ENCODE results near the gene SNX18. TPM values are rescaled to one million over a fixed set of nuclear protein-coding genes. Genes with fewer than 3 reads are reported as not detected.

The SNX18 gene
- total RNA-seq, 2 experiments from 2014 or later, result 6.3 to 14.6 TPM

- Histone ChIP-seq H3K9me2 (ENCODE audit: insufficient read depth, low read length) (no peaks in the 10 kb centered on the region), H3K36me3 (ENCODE audit: insufficient read depth, low read length) (no peaks in the 10 kb centered on the region), H4K20me1 (ENCODE audit: insufficient read depth, low read length) (no peaks in the 10 kb centered on the region), H3K27ac (ENCODE audit: low read depth, low read length, poor library complexity, severe bottlenecking) (no peak overlapping the region), H3K4me3 (ENCODE audit: low read depth, low read length, poor library complexity, severe bottlenecking) (no peak overlapping the region), H3K79me2 (ENCODE audit: insufficient read depth, low read depth, low read length) (no peaks in the 10 kb centered on the region), H2AFZ (ENCODE audit: low read length) (no peak overlapping the region), H3K9me3 (ENCODE audit: low read length) (no peaks in the 10 kb centered on the region), H3K4me2 (ENCODE audit: low read length) (no peak overlapping the region), H3K4me1 (ENCODE audit: insufficient read depth, low read length, poor library complexity, severe bottlenecking) (no peaks in the 10 kb centered on the region)
- intact Hi-C loops (cut with micrococcal nuclease; ENCODE audit: unreplicated experiment), result no loop called here
- no peak for TF ChIP-seq EZH2phosphoT487 (IDR thresholded peaks at IDR 0.05; ENCODE audit: borderline replicate concordance, low read depth, low read length)
- TF ChIP-seq CTCF (conservative IDR thresholded peaks at IDR 0.05; ENCODE audit: low read length), result no peak
- ChIA-PET POLR2A (interaction anchor here (0.5 kb wide), 1 partner anchor 895 kb away, joined by 3 read pairs; no protein-coding TSS in a partner anchor), CTCF (ENCODE audit: unreplicated experiment) (no interaction called here)
- DNase-seq (ENCODE audit: low spot score), result no peak
- BruUV-seq (replicated peaks), result no TSS peak
These were observed 33.7 kb downstream of the SNX18 start for GRCh38 chr5:54551292-54551691.

- H3K4me3 ChIP-seq (ENCODE audit: low read depth, low read length, poor library complexity, severe bottlenecking), result no peak overlapping the region
- BruUV-seq (replicated peaks), result no TSS peak
- intact Hi-C loops (cut with micrococcal nuclease; ENCODE audit: unreplicated experiment), result no loop called here
- H3K4me1 ChIP-seq (ENCODE audit: insufficient read depth, low read length, poor library complexity, severe bottlenecking), result no peaks in the 10 kb centered on the region
- no peaks in the 10 kb centered on the region for H3K36me3 ChIP-seq (ENCODE audit: insufficient read depth, low read length)
- no peaks in the 10 kb centered on the region for H3K9me2 ChIP-seq (ENCODE audit: insufficient read depth, low read length)
- H4K20me1 ChIP-seq (ENCODE audit: insufficient read depth, low read length), result no peaks in the 10 kb centered on the region
- CTCF ChIA-PET (ENCODE audit: unreplicated experiment), result no interaction called here
- no peak overlapping the region for H3K27ac ChIP-seq (ENCODE audit: low read depth, low read length, poor library complexity, severe bottlenecking)
- TF ChIP-seq CTCF (conservative IDR thresholded peaks at IDR 0.05; ENCODE audit: low read length), result no peak
- no peak for TF ChIP-seq EZH2phosphoT487 (IDR thresholded peaks at IDR 0.05; ENCODE audit: borderline replicate concordance, low read depth, low read length)
- H3K9me3 ChIP-seq (ENCODE audit: low read length), result no peaks in the 10 kb centered on the region
- H2AFZ ChIP-seq (ENCODE audit: low read length), result no peak overlapping the region
- H3K79me2 ChIP-seq (ENCODE audit: insufficient read depth, low read depth, low read length), result no peaks in the 10 kb centered on the region
- POLR2A ChIA-PET, result interaction anchor here (0.5 kb wide), 1 partner anchor 895 kb away, joined by 3 read pairs; no protein-coding TSS in a partner anchor
- no peak for DNase-seq (ENCODE audit: low spot score)
- no peak overlapping the region for H3K4me2 ChIP-seq (ENCODE audit: low read length)
These were observed 34.4 kb downstream of the SNX18 start for GRCh38 chr5:54551926-54552325.

- no peak overlapping the region for H2AFZ ChIP-seq (ENCODE audit: low read length)
- H3K4me1 ChIP-seq (ENCODE audit: insufficient read depth, low read length, poor library complexity, severe bottlenecking), result no peaks in the 10 kb centered on the region
- H3K79me2 ChIP-seq (ENCODE audit: insufficient read depth, low read depth, low read length), result no peaks in the 10 kb centered on the region
- H3K27ac ChIP-seq (ENCODE audit: low read depth, low read length, poor library complexity, severe bottlenecking), result no peak overlapping the region
- TF ChIP-seq CTCF (conservative IDR thresholded peaks at IDR 0.05; ENCODE audit: low read length) (no peak), EZH2phosphoT487 (IDR thresholded peaks at IDR 0.05; ENCODE audit: borderline replicate concordance, low read depth, low read length) (no peak)
- no peaks in the 10 kb centered on the region for H3K9me2 ChIP-seq (ENCODE audit: insufficient read depth, low read length)
- intact Hi-C loops (cut with micrococcal nuclease; ENCODE audit: unreplicated experiment), result no loop called here
- no peak overlapping the region for H3K4me3 ChIP-seq (ENCODE audit: low read depth, low read length, poor library complexity, severe bottlenecking)
- no peaks in the 10 kb centered on the region for H3K36me3 ChIP-seq (ENCODE audit: insufficient read depth, low read length)
- no peak for DNase-seq (ENCODE audit: low spot score)
- CTCF ChIA-PET (ENCODE audit: unreplicated experiment), result no interaction called here
- POLR2A ChIA-PET, result interaction anchor here (0.7 kb wide), 1 partner anchor 54 kb away, joined by 3 read pairs; no protein-coding TSS in a partner anchor
- H3K4me2 ChIP-seq (ENCODE audit: low read length), result no peak overlapping the region
- no peaks in the 10 kb centered on the region for H3K9me3 ChIP-seq (ENCODE audit: low read length)
- H4K20me1 ChIP-seq (ENCODE audit: insufficient read depth, low read length), result no peaks in the 10 kb centered on the region
- no TSS peak for BruUV-seq (replicated peaks)
These were observed 34.9 kb downstream of the SNX18 start for GRCh38 chr5:54552446-54552845.
